HG02678 (cell line): Measurements from ENCODE around the gene HLX.

Source experiments
- ATAC-seq: cut with Tn5 transposase; IDR thresholded peaks from one replicate; pipeline ENCODE4 v1.9.1; 2021; ENCODE audit warnings: mild to moderate bottlenecking, moderate library complexity; ENCODE audit not compliant: unreplicated experiment

The HLX gene

DNA sequence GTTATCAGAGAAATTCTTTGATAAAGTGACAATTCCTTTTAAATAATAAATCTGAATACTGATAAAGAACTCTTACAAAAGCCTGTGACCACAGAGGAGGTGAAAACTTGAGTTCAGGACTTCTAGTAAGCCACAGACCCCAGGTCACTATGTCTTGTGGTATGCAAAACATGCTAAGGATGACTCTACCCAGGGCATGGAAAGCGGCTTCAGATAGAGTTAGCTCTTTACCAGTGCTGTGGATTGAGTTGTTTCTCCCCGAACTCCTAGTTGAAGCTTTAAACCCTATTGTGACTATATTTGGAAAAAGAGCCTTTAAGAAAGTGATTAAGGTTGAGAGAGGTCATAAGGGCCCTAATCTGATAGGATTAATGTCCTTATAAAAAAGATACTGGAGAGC is 42.3 kb downstream of the HLX start:
- ATAC-seq = no peak

DNA sequence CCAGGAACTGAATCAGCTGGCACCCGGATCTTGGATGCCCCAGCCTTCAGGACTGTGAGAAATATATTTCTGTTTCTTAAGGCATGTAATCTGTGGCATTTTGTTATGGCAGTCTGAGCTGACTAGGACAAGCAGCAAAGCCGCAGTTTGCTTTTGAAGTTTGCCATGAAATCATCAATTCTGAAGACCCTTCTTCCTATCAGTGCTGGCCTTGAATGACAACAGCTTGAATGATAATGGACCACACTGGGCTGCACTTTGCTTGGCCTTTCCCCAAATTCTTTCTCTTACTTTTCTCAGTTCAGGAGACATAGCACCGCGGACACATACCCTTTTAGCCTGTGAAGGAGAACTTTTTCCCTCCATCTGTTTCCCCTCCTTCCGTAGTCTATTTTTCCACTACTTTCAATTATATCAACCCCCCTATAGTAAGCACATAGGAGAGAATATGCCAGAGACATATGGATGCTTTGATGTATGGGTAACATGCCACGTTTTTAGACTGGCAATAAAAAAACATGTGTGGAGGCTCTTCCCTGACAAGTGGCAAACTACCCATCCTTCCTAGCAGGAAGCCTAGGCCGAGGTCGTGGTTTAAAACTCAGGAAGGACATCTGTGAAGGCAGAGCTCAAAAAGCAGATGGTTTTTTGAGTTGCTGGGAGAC is 42.9 kb downstream of the HLX start:
- no peak for ATAC-seq

DNA sequence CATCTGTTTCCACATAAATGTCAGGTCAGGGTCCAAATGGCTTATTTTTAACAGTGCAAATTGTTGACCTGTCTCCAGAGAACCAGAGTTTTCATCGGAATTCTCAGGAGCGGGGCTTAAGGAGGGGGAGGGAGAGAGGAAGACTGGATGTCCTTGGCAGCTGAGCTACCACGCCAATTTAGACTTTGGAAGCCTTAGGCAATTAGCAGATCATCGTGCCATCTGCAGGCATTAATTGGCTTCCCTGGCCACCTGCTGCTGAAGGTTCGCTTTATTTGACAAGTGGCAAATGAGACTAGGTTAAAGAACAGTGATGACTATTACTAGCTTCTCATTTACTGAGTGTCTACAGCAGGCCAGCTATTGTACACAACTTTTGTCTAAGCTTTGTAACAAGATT is 43.7 kb downstream of the HLX start:
- no peak for ATAC-seq

- ATAC-seq = no peak
These were observed 45.2 kb downstream of the HLX start for GRCh38 chr1:220924331-220924970.

GRCh38 chr1:220925707-220926106 is 46.5 kb downstream of the HLX start:
- ATAC-seq = no peak

DNA sequence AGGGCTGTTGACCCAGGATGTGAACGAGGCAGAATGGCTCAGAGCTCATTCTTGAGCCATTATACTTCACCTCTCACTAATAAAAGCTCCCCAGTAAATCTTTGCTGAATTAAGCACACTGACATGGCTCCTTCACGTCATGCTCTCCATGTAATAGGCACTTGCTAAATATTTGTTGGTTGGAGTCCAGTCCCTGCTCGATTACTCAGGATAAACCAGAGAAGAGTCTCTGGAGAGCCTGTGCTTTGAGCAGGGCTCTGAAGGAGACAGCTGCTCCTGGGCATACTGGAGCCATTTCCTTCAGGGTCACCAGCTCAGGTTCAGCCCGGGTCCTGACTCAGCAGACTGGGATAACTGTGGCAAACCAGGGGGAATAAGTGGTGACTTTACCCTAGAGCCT is 46.9 kb downstream of the HLX start:
- no peak for ATAC-seq

GRCh38 chr1:220927442-220927841 is 48.2 kb downstream of the HLX start:
- ATAC-seq = no peak

DNA sequence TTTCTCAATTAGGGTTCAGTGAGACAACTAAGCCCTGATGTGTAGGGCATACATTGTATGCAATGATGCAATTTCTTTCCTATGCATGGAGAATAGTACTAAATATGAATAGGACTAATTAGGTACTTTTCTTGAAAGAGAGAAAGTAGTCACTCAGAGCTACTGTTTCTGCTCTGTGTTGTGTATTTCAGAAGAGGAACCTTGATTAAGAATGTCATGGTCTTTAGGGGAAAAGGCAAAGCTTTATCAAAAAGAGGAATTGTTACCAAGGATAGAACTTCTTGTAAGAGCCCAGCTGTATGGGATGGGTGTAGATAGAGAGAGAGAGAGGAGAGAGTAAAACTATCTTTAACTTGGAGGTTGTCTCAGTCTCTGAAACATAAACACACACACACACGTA is 49.1 kb downstream of the HLX start:
- ATAC-seq = no peak

DNA sequence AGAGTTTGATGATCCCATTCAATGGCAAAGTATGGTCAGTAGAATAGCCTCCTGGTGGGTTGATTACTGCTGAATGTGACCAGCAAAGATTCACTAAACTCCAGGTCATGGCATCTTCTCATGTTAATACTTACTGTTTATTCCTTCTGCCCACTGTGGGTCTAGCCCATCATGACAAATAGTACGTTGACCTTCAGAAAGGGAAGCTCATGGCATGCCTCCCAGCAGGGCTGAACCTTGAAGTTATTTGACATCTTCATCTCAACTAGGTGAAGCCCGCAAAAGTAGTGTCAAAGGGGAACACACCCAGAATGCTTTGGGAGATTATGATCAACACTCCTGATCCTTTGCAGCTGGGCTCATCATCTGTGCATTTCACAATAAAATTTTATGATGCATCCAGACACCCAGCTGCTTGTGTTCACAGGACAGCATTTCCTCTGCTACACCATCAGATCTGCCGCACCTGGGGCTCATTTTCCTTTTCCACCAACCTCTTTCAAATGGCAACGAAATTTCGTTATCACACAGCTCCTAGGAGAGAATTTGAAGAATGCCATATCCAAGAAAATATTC is 49.6 kb downstream of the HLX start:
- no peak for ATAC-seq

GRCh38 chr1:220929304-220929703 is 50.1 kb downstream of the HLX start:
- no peak for ATAC-seq
